Measurements from ENCODE around the gene TIMP4.

Gene TIMP4

GRCh38 chr3:12158387-12159226 lies at the start of gene TIMP4:
Gene TIMP4 (minus strand): TSS chr3:12158912. CDS start chr3:12158840, 72 bp downstream.
- no peak for DNase-seq

- DNase-seq, result no peak
Observed at GRCh38 chr3:12205171-12205570, 46.5 kb upstream of the TIMP4 start.

GRCh38 chr3:12201813-12202212 lies 43.1 kb upstream of the TIMP4 start:
- no peak for DNase-seq

- DNase-seq, result no peak
Observed at GRCh38 chr3:12198301-12198700, 39.6 kb upstream of the TIMP4 start.

- no peak for DNase-seq
Observed at GRCh38 chr3:12197475-12197874, 38.8 kb upstream of the TIMP4 start.

GRCh38 chr3:12196684-12197083 lies 38.0 kb upstream of the TIMP4 start:
- DNase-seq, result no peak

- no peak for DNase-seq
Observed at GRCh38 chr3:12195231-12195630, 36.5 kb upstream of the TIMP4 start.

- no peak for DNase-seq
Observed at GRCh38 chr3:12194669-12195161, 36.0 kb upstream of the TIMP4 start.

GRCh38 chr3:12194209-12194608 lies 35.5 kb upstream of the TIMP4 start:
- DNase-seq, result no peak

- DNase-seq, result no peak
Observed at GRCh38 chr3:12193485-12194165, 34.9 kb upstream of the TIMP4 start.

- no peak for DNase-seq
Observed at GRCh38 chr3:12192655-12193484, 34.2 kb upstream of the TIMP4 start.

GRCh38 chr3:12192173-12192572 lies 33.5 kb upstream of the TIMP4 start:
- no peak for DNase-seq

GRCh38 chr3:12191559-12191958 lies 32.8 kb upstream of the TIMP4 start:
- no peak for DNase-seq

- DNase-seq, result no peak
Observed at GRCh38 chr3:12190832-12191231, 32.1 kb upstream of the TIMP4 start.

GRCh38 chr3:12190221-12190807 lies 31.6 kb upstream of the TIMP4 start:
- DNase-seq, result no peak

GRCh38 chr3:12188681-12189287 lies 30.1 kb upstream of the TIMP4 start:
- DNase-seq, result no peak

GRCh38 chr3:12188328-12188648 lies 29.6 kb upstream of the TIMP4 start:
- DNase-seq, result no peak

- peak; percentile 15 to 23 for DNase-seq
Observed at GRCh38 chr3:12187448-12188327, 29.0 kb upstream of the TIMP4 start.

- DNase-seq, result no peak
Observed at GRCh38 chr3:12186515-12187286, 28.0 kb upstream of the TIMP4 start.

- DNase-seq, result no peak
Observed at GRCh38 chr3:12186046-12186445, 27.3 kb upstream of the TIMP4 start.
